ENCODE results near the gene SLC1A4.

The SLC1A4 gene

GRCh38 chr2:65054749-65055421 lies 65.7 kb downstream of the SLC1A4 start:
- peaks cover 53% of the 10 kb centered on the region for H3K4me1 ChIP-seq (ENCODE audit: low read length)
- TF ChIP-seq EZH2 (optimal IDR thresholded peaks at IDR 0.05; ENCODE audit: low read depth, low read length) (no peak), EZH2phosphoT487 (IDR thresholded peaks at IDR 0.05; ENCODE audit: low read length) (no peak)
- TF ChIP-seq, protein P1, sequence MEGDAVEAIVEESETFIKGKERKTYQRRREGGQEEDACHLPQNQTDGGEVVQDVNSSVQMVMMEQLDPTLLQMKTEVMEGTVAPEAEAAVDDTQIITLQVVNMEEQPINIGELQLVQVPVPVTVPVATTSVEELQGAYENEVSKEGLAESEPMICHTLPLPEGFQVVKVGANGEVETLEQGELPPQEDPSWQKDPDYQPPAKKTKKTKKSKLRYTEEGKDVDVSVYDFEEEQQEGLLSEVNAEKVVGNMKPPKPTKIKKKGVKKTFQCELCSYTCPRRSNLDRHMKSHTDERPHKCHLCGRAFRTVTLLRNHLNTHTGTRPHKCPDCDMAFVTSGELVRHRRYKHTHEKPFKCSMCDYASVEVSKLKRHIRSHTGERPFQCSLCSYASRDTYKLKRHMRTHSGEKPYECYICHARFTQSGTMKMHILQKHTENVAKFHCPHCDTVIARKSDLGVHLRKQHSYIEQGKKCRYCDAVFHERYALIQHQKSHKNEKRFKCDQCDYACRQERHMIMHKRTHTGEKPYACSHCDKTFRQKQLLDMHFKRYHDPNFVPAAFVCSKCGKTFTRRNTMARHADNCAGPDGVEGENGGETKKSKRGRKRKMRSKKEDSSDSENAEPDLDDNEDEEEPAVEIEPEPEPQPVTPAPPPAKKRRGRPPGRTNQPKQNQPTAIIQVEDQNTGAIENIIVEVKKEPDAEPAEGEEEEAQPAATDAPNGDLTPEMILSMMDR (IDR thresholded peaks at IDR 0.05; ENCODE audit: low read length), result no peak
- H2AFZ ChIP-seq (ENCODE audit: low read length), result no peak overlapping the region

DNA sequence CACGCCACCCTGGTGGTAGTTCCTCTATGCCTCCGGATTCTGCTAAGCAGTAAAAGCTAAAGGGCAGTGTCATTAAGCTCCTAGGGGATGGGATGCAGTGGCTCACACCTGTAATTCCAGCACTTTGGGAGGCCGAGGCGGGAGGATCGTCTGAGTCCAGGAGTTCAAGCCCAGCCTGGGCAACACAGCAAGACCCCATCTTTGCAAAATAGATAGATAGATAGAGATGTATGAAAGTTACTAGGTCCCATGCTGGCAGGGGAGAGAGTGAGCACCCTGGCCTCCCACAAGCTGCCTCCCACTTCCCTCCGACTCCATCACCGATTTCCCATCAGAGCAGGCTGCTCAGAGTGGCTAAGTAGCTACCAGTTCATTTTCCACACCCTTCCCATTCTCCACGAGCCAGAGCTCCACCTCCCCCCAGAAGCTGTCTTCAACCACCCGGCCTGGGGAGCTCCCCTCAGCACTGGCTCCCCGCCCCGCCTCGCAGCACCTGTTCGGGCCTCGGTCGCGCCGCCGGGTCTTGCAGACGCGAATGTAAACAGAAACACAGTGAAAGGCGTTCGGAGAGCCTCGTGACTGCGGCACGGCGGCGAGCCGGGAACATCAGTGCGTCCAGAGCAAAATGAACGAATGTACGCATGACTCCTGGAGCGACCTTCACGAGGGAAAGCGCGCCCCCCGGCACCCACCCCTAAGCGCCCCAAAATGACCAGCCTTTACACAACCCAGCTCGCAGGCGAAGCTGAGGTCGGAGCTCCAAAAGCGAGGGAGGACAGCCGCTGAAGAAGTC lies 66.4 kb downstream of the SLC1A4 start:
- peak; percentile 79 for DNase-seq
- no peaks in the 10 kb centered on the region for H4K20me1 ChIP-seq (ENCODE audit: insufficient read depth, low read length)
- peak overlapping the region; percentile 65; the same call in 1 of the 2 replicates for H3K27ac ChIP-seq (ENCODE audit: low read length)
- H3K4me2 ChIP-seq (ENCODE audit: low read depth, low read length), result peak overlapping the region; percentile 63
- H3F3A ChIP-seq (ENCODE audit: insufficient read depth, low read length), result peaks cover 25% of the 10 kb centered on the region
- H3K9me2 ChIP-seq (replicated peaks; ENCODE audit: insufficient read depth, low read length), result no peaks in the 10 kb centered on the region
- H3K36me3 ChIP-seq (replicated peaks; ENCODE audit: insufficient read depth, low read length), result no peaks in the 10 kb centered on the region
- peaks cover 49% of the 10 kb centered on the region for H3K79me2 ChIP-seq (ENCODE audit: low read length)
- H3K9ac ChIP-seq (ENCODE audit: low read length), result peak overlapping the region; percentile 57
- H3K27me3 ChIP-seq (replicated peaks; ENCODE audit: insufficient read depth, low read length), result no peaks in the 10 kb centered on the region
- peak overlapping the region; percentile 73 for H2AFZ ChIP-seq (ENCODE audit: low read length)
- TF ChIP-seq EZH2 (optimal IDR thresholded peaks at IDR 0.05; ENCODE audit: low read depth, low read length), result no peak
- no peaks in the 10 kb centered on the region for H3K9me3 ChIP-seq (replicated peaks; ENCODE audit: insufficient read depth, low read length)
- H3K4me3 ChIP-seq (ENCODE audit: low read length), result peak overlapping the region; percentile 78
- H3K4me1 ChIP-seq (ENCODE audit: low read length), result peaks cover 53% of the 10 kb centered on the region

More at GRCh38 chr2:65054749-65055421, 65.7 kb downstream of the SLC1A4 start:
- Histone ChIP-seq H3K27me3 (replicated peaks; ENCODE audit: insufficient read depth, low read length) (no peaks in the 10 kb centered on the region), H3K9ac (ENCODE audit: low read length) (peak overlapping the region; percentile 57), H3K9me3 (replicated peaks; ENCODE audit: insufficient read depth, low read length) (no peaks in the 10 kb centered on the region), H3K9me2 (replicated peaks; ENCODE audit: insufficient read depth, low read length) (no peaks in the 10 kb centered on the region), H3K36me3 (replicated peaks; ENCODE audit: insufficient read depth, low read length) (no peaks in the 10 kb centered on the region), H4K20me1 (ENCODE audit: insufficient read depth, low read length) (no peaks in the 10 kb centered on the region), H3K27ac (ENCODE audit: low read length) (peak overlapping the region; percentile 83; the same call in 1 of the 2 replicates), H3K4me2 (ENCODE audit: low read depth, low read length) (peak overlapping the region; percentile 63), H3K79me2 (ENCODE audit: low read length) (peaks cover 49% of the 10 kb centered on the region), H3K4me3 (ENCODE audit: low read length) (peak overlapping the region; percentile 78), H3F3A (ENCODE audit: insufficient read depth, low read length) (peaks cover 25% of the 10 kb centered on the region)
- DNase-seq, result no peak

GRCh38 chr2:65056215-65057053 lies 67.2 kb downstream of the SLC1A4 start, which contains the start of gene CEP68:
TSS of gene CEP68 (plus strand) at chr2:65056416. CDS start at chr2:65069445, 13,029 bp downstream.
- Histone ChIP-seq H3K27ac (ENCODE audit: low read length) (peak within 1 kb of the TSS; percentile 65; the same call in 1 of the 2 replicates), H3K4me1 (ENCODE audit: low read length) (peaks cover 53% of the 10 kb centered on the region), H3K9me3 (replicated peaks; ENCODE audit: insufficient read depth, low read length) (no peaks in the 10 kb centered on the region), H3F3A (ENCODE audit: insufficient read depth, low read length) (peaks cover 25% of the 10 kb centered on the region), H3K36me3 (replicated peaks; ENCODE audit: insufficient read depth, low read length) (no peaks in the 10 kb centered on the region), H4K20me1 (ENCODE audit: insufficient read depth, low read length) (no peaks in the 10 kb centered on the region), H3K9ac (ENCODE audit: low read length) (peak within 1 kb of the TSS; percentile 57), H3K9me2 (replicated peaks; ENCODE audit: insufficient read depth, low read length) (no peaks in the 10 kb centered on the region), H3K27me3 (replicated peaks; ENCODE audit: insufficient read depth, low read length) (no peaks in the 10 kb centered on the region), H2AFZ (ENCODE audit: low read length) (peak within 1 kb of the TSS; percentile 73), H3K4me3 (ENCODE audit: low read length) (peak within 1 kb of the TSS; percentile 78), H3K79me2 (ENCODE audit: low read length) (peaks cover 49% of the 10 kb centered on the region), H3K4me2 (ENCODE audit: low read depth, low read length) (peak within 1 kb of the TSS; percentile 81)
- DNase-seq, result peak; percentile 98
- no peak for TF ChIP-seq EZH2phosphoT487 (IDR thresholded peaks at IDR 0.05; ENCODE audit: low read length)

GRCh38 chr2:65057054-65057375 lies 67.8 kb downstream of the SLC1A4 start:
- Histone ChIP-seq H3K4me3 (ENCODE audit: low read length) (peak overlapping the region; percentile 78), H3K4me2 (ENCODE audit: low read depth, low read length) (peak overlapping the region; percentile 81), H3K27ac (ENCODE audit: low read length) (no peak overlapping the region), H3K9ac (ENCODE audit: low read length) (peak overlapping the region; percentile 39; the same call in 1 of the 2 replicates), H4K20me1 (ENCODE audit: insufficient read depth, low read length) (no peaks in the 10 kb centered on the region), H3K4me1 (ENCODE audit: low read length) (peaks cover 47% of the 10 kb centered on the region), H3K36me3 (replicated peaks; ENCODE audit: insufficient read depth, low read length) (no peaks in the 10 kb centered on the region), H3K9me2 (replicated peaks; ENCODE audit: insufficient read depth, low read length) (no peaks in the 10 kb centered on the region), H3K27me3 (replicated peaks; ENCODE audit: insufficient read depth, low read length) (no peaks in the 10 kb centered on the region), H2AFZ (ENCODE audit: low read length) (no peak overlapping the region), H3K9me3 (replicated peaks; ENCODE audit: insufficient read depth, low read length) (no peaks in the 10 kb centered on the region), H3F3A (ENCODE audit: insufficient read depth, low read length) (peaks cover 24% of the 10 kb centered on the region), H3K79me2 (ENCODE audit: low read length) (peaks cover 47% of the 10 kb centered on the region)
- TF ChIP-seq, protein P1 (IDR thresholded peaks at IDR 0.05; ENCODE audit: low read length), result no peak
- no peak for TF ChIP-seq EZH2phosphoT487 (IDR thresholded peaks at IDR 0.05; ENCODE audit: low read length)
- TF ChIP-seq EZH2 (optimal IDR thresholded peaks at IDR 0.05; ENCODE audit: low read depth, low read length), result no peak
- DNase-seq, result peak; percentile 7
